PC-3 (cell line): ENCODE data around the gene HDAC4. TPM values are rescaled to one million over a fixed set of nuclear protein-coding genes. Genes with fewer than 3 reads are reported as not detected.

Experiments
- ATAC-seq: fragments of 200-7000 bp; cut with Tn5 transposase; 2 replicates; pipeline ENCODE4 v1.9.1; 2020; ENCODE audit warnings: mild to moderate bottlenecking, moderate library complexity
- BruUV-seq: library from RNA; stranded (reverse); fragments of 400-500 nt; replicated peaks from 2 replicates; lab custom pipeline; 2021; lab: Mats Ljungman, UMichigan
- CTCF ChIA-PET: fragments of 300-600 bp; sonication (Branson Sonifier 250); formaldehyde crosslinking; loops from one replicate; lab custom pipeline; 2022; ENCODE audit warnings: antibody characterized with exemption; lab: Charles Lee
- POLR2A ChIA-PET: fragments of 300-600 bp; sonication (Branson Sonifier 250); formaldehyde crosslinking; loops from one replicate; lab custom pipeline; 2022; ENCODE audit warnings: antibody characterized with exemption; ENCODE audit not compliant: unreplicated experiment; lab: Charles Lee
- DNase-seq: peaks from one replicate; pipeline ENCODE4 v3.0.0-alpha.2; 2015
- H2AFZ ChIP-seq: fragments of 300-600 bp; sonication (generic); 2 replicates; pipeline ENCODE4 v1.6.0; 2016; ENCODE audit warnings: antibody characterized with exemption, low read length
- H3F3A ChIP-seq: fragments of 300-600 bp; sonication (generic); one replicate; pipeline ENCODE4 v1.6.0; 2017; ENCODE audit warnings: antibody characterized with exemption, low read length, control low read depth, mild to moderate bottlenecking; ENCODE audit not compliant: unreplicated experiment
- H3K27ac ChIP-seq: fragments of 300-600 bp; sonication (generic); 2 replicates; pipeline ENCODE4 v1.5.1; 2016; ENCODE audit warnings: mild to moderate bottlenecking, low read length
- H3K27me3 ChIP-seq: fragments of 300-600 bp; sonication (generic); 2 replicates; pipeline ENCODE4 v1.6.1; 2016; ENCODE audit warnings: low read length, mixed read lengths
- H3K36me3 ChIP-seq: fragments of 300-600 bp; sonication (generic); 2 replicates; pipeline ENCODE4 v1.6.1; 2016; ENCODE audit warnings: low read depth, mixed run types, low read length, mixed read lengths
- H3K4me1 ChIP-seq: fragments of 300-600 bp; sonication (generic); 2 replicates; pipeline ENCODE4 v1.5.1; 2016; ENCODE audit warnings: low read length; ENCODE audit not compliant: insufficient read depth
- H3K4me2 ChIP-seq: fragments of 300-600 bp; sonication (generic); 2 replicates; pipeline ENCODE4 v1.6.0; 2016; ENCODE audit warnings: low read length
- H3K4me3 ChIP-seq: fragments of 300-600 bp; sonication (generic); 2 replicates; pipeline ENCODE4 v1.5.1; 2016; ENCODE audit warnings: mild to moderate bottlenecking, low read length, mixed read lengths
- H3K79me2 ChIP-seq: fragments of 300-600 bp; sonication (generic); 2 replicates; pipeline ENCODE4 v1.6.1; 2017; ENCODE audit warnings: low read length, mixed read lengths
- H3K9ac ChIP-seq: fragments of 300-600 bp; sonication (generic); 2 replicates; pipeline ENCODE4 v1.6.0; 2016; ENCODE audit warnings: mild to moderate bottlenecking, low read length
- H3K9me2 ChIP-seq: fragments of 300-600 bp; sonication (generic); replicated peaks from 2 replicates; pipeline ENCODE4 v1.6.1; 2016; ENCODE audit warnings: mixed run types, low read length, mixed read lengths
- H3K9me3 ChIP-seq: fragments of 300-600 bp; sonication (generic); 2 replicates; pipeline ENCODE4 v1.6.1; 2016; ENCODE audit warnings: low read length, mixed read lengths
- H4K20me1 ChIP-seq: fragments of 300-600 bp; sonication (generic); 2 replicates; pipeline ENCODE4 v1.6.1; 2016; ENCODE audit warnings: low read length, mixed read lengths
- CTCF ChIP-seq: fragments of 300-600 bp; sonication (generic); conservative IDR thresholded peaks from 2 replicates; pipeline ENCODE4 v1.5.1; 2017; ENCODE audit warnings: antibody characterized with exemption, low read depth, mild to moderate bottlenecking, low read length
- EZH2 ChIP-seq: fragments of 300-600 bp; sonication (generic); IDR thresholded peaks from one replicate; pipeline ENCODE4 v1.6.1; 2017; ENCODE audit warnings: antibody characterized with exemption, mild to moderate bottlenecking, low read length; ENCODE audit not compliant: unreplicated experiment
- EZH2phosphoT487 ChIP-seq: fragments of 300-600 bp; sonication (generic); IDR thresholded peaks from 2 replicates; pipeline ENCODE4 v1.6.1; 2018; ENCODE audit warnings: mild to moderate bottlenecking, antibody characterized with exemption, low read length, borderline replicate concordance
- intact Hi-C: fragments of 100-400 bp; cut with micrococcal nuclease; formaldehyde crosslinking; loops from 2 replicates; pipeline ENCODE4 v1.9.0; 2023
- microRNA-seq: library from miRNA; unstranded; fragments of <30 nt; microRNA quantifications from one replicate; pipeline ENCODE4 v1.1.0, GENCODE V29; 2020; ENCODE audit not compliant: unreplicated experiment
- total RNA-seq: library from RNA; depleted of rRNA; stranded (reverse); fragments of >200 nt; gene quantifications from 2 replicates; pipeline ENCODE4 v1.2.3, GENCODE V29; 2014

Gene HDAC4
- total RNA-seq, 1 experiment from 2014 or later = 8.5 TPM

- Histone ChIP-seq H2AFZ (no peak overlapping the region), H3K27ac (no peak overlapping the region), H3K36me3 (no peaks in the 10 kb centered on the region), H3K4me3 (no peak overlapping the region), H3K9ac (no peak overlapping the region), H3K79me2 (no peaks in the 10 kb centered on the region), H3K4me1 (peaks cover 30% of the 10 kb centered on the region), H3K9me3 (0 out of 2 replicates have a peak, but pooled peaks cover 3% of the 10 kb centered on the region), H3K27me3 (no peaks in the 10 kb centered on the region), H3F3A (no peaks in the 10 kb centered on the region), H3K9me2 (no peaks in the 10 kb centered on the region), H4K20me1 (no peaks in the 10 kb centered on the region), H3K4me2 (no peak overlapping the region)
- CTCF ChIA-PET = no interaction called here
- BruUV-seq = no TSS peak
- TF ChIP-seq EZH2 (no peak), EZH2phosphoT487 (no peak), CTCF (no peak)
- intact Hi-C loops = no loop called here
- ATAC-seq (no peak), DNase-seq (no peak)
- POLR2A ChIA-PET = no interaction called here
Observed at GRCh38 chr2:238998801-238999200, 402.0 kb downstream of the HDAC4 start.

Small RNAs within 50 kb of the gene (microRNA-seq; reads per million reads assigned to microRNA genes)
- gene MIR2467 (not detected), gene MIR4269 (not detected), gene MIR4440 (not detected), gene MIR4441 (not detected)
